ENCODE measurements around the gene COX5A. TPM values are rescaled to one million over a fixed set of nuclear protein-coding genes. Genes with fewer than 3 reads are reported as not detected.

The COX5A gene
- total and polyA plus RNA-seq, 2 of the 13 experiments (the other 11 are each of a cell fraction or from before 2014, with no cell fraction given) = 158 to 218 TPM

DNA sequence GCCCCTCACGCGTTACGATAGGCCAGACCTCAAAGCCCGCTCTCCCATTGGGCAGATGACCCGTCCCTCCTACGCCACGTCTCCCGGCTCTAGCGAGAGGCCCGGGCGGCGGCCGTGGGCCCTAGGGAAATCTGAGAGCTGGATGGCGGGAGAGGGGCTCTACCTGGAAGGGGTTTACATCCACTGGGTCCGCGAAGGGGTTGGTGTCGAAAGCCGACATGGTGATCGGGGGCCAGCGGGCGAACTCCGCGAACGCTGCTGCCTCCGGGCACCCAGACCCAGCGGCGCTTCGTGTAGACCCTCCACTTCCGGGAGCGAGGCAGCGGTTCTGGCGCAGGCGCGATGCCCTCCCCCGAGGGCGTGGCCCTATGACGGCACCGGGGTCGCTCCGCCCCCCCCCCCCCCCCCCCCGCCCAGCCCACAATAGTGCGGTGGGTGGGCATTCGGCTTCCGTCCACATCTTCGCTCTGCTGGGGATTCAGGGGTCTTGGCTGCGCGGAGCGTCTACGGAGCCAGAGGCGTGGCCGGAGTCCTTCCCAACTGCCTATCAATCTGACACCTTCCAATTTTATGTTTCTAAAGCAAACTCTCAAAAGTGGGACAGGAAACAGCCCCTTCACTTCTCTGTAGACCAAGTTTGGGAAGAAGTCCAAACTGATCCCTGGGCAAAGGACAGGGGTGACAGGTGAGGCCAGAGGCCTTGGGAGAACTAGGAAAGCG is 64.7 kb downstream of the COX5A start, which contains the start of gene SCAMP2 (continued):
- TF ChIP-seq SMAD3 (CRISPR knock-in tag; IDR thresholded peaks at IDR 0.05) (0 out of 2 replicates have a peak, but pooled peaks have one; percentile 0), SRSF1 (optimal IDR thresholded peaks at IDR 0.05; ENCODE audit: low read depth, low read length) (no peak), ZNF143 (CRISPR knock-in tag; IDR thresholded peaks at IDR 0.05) (no peak), NFKBIZ (CRISPR knock-in tag; IDR thresholded peaks at IDR 0.05) (no peak), PPARG (CRISPR knock-in tag; conservative IDR thresholded peaks at IDR 0.05) (no peak), FOXP1 (IDR thresholded peaks at IDR 0.05) (no peak), FOXP1 (CRISPR knock-in tag; IDR thresholded peaks at IDR 0.05) (no peak), EEA1 (CRISPR knock-in tag; IDR thresholded peaks at IDR 0.05; ENCODE audit: borderline replicate concordance) (no peak), HMG20B (CRISPR knock-in tag; conservative IDR thresholded peaks at IDR 0.05) (no peak), ZNF367 (CRISPR knock-in tag; IDR thresholded peaks at IDR 0.05; ENCODE audit: borderline replicate concordance) (no peak), RBM39 (IDR thresholded peaks at IDR 0.05; ENCODE audit: low read depth, low read length, poor library complexity, severe bottlenecking) (peak; percentile 60), SUZ12 (IDR thresholded peaks at IDR 0.05; ENCODE audit: low read depth, low read length) (no peak), ZSCAN22 (CRISPR knock-in tag; IDR thresholded peaks at IDR 0.05) (no peak), ARNTL (CRISPR knock-in tag; IDR thresholded peaks at IDR 0.05) (peak; percentile 50; the same call in 1 of the 2 replicates), ZNF772 (CRISPR knock-in tag; IDR thresholded peaks at IDR 0.05) (peak; percentile 71; the same call in 1 of the 2 replicates), ZNF343 (CRISPR knock-in tag; IDR thresholded peaks at IDR 0.05) (no peak), RARA (CRISPR knock-in tag; IDR thresholded peaks at IDR 0.05) (no peak)
- TF ChIP-seq, protein P1, sequence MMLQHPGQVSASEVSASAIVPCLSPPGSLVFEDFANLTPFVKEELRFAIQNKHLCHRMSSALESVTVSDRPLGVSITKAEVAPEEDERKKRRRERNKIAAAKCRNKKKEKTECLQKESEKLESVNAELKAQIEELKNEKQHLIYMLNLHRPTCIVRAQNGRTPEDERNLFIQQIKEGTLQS (CRISPR knock-in tag; IDR thresholded peaks at IDR 0.05) = no peak
- TF ChIP-seq, protein P2, sequence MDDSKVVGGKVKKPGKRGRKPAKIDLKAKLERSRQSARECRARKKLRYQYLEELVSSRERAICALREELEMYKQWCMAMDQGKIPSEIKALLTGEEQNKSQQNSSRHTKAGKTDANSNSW (CRISPR knock-in tag; IDR thresholded peaks at IDR 0.05; ENCODE audit: borderline replicate concordance) = no peak
- TF ChIP-seq, protein P3, sequence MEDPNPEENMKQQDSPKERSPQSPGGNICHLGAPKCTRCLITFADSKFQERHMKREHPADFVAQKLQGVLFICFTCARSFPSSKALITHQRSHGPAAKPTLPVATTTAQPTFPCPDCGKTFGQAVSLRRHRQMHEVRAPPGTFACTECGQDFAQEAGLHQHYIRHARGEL (CRISPR knock-in tag; IDR thresholded peaks at IDR 0.05) = no peak
- TF ChIP-seq, protein P4, sequence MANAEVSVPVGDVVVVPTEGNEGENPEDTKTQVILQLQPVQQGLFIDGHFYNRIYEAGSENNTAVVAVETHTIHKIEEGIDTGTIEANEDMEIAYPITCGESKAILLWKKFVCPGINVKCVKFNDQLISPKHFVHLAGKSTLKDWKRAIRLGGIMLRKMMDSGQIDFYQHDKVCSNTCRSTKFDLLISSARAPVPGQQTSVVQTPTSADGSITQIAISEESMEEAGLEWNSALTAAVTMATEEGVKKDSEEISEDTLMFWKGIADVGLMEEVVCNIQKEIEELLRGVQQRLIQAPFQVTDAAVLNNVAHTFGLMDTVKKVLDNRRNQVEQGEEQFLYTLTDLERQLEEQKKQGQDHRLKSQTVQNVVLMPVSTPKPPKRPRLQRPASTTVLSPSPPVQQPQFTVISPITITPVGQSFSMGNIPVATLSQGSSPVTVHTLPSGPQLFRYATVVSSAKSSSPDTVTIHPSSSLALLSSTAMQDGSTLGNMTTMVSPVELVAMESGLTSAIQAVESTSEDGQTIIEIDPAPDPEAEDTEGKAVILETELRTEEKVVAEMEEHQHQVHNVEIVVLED (CRISPR knock-in tag; IDR thresholded peaks at IDR 0.05; ENCODE audit: borderline replicate concordance) = peak; percentile 76; the same call in 1 of the 2 replicates
- TF ChIP-seq, protein P5, sequence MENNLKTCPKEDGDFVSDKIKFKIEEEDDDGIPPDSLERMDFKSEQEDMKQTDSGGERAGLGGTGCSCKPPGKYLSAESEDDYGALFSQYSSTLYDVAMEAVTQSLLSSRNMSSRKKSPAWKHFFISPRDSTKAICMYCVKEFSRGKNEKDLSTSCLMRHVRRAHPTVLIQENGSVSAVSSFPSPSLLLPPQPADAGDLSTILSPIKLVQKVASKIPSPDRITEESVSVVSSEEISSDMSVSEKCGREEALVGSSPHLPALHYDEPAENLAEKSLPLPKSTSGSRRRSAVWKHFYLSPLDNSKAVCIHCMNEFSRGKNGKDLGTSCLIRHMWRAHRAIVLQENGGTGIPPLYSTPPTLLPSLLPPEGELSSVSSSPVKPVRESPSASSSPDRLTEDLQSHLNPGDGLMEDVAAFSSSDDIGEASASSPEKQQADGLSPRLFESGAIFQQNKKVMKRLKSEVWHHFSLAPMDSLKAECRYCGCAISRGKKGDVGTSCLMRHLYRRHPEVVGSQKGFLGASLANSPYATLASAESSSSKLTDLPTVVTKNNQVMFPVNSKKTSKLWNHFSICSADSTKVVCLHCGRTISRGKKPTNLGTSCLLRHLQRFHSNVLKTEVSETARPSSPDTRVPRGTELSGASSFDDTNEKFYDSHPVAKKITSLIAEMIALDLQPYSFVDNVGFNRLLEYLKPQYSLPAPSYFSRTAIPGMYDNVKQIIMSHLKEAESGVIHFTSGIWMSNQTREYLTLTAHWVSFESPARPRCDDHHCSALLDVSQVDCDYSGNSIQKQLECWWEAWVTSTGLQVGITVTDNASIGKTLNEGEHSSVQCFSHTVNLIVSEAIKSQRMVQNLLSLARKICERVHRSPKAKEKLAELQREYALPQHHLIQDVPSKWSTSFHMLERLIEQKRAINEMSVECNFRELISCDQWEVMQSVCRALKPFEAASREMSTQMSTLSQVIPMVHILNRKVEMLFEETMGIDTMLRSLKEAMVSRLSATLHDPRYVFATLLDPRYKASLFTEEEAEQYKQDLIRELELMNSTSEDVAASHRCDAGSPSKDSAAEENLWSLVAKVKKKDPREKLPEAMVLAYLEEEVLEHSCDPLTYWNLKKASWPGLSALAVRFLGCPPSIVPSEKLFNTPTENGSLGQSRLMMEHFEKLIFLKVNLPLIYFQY (CRISPR knock-in tag; IDR thresholded peaks at IDR 0.05; ENCODE audit: borderline replicate concordance) = no peak; the same call in 1 of the 2 replicates
- TF ChIP-seq, protein P6, sequence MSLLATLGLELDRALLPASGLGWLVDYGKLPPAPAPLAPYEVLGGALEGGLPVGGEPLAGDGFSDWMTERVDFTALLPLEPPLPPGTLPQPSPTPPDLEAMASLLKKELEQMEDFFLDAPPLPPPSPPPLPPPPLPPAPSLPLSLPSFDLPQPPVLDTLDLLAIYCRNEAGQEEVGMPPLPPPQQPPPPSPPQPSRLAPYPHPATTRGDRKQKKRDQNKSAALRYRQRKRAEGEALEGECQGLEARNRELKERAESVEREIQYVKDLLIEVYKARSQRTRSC (CRISPR knock-in tag; IDR thresholded peaks at IDR 0.05; ENCODE audit: low read depth) = no peak

All from HepG2 (cell line).